OCI-LY1 (cell line): ENCODE data around the gene FBN1.

Experiments used
- EZH2 ChIP-seq: fragments of 200-600 bp; sonication (generic), shearing (Covaris generic); IDR thresholded peaks from 2 replicates; pipeline ENCODE4 v1.8.0; 2017; ENCODE audit warnings: borderline replicate concordance, mixed run types, mild to moderate bottlenecking, antibody characterized with exemption, low read length, moderate library complexity, mixed read lengths
- TF ChIP-seq, protein P1 (sequence below): fragments of 200-600 bp; sonication (generic), shearing (Covaris generic); IDR thresholded peaks from 2 replicates; pipeline ENCODE4 v1.5.1; 2017; ENCODE audit warnings: mild to moderate bottlenecking, antibody characterized with exemption, low read length, moderate library complexity, mixed read lengths

DNA sequence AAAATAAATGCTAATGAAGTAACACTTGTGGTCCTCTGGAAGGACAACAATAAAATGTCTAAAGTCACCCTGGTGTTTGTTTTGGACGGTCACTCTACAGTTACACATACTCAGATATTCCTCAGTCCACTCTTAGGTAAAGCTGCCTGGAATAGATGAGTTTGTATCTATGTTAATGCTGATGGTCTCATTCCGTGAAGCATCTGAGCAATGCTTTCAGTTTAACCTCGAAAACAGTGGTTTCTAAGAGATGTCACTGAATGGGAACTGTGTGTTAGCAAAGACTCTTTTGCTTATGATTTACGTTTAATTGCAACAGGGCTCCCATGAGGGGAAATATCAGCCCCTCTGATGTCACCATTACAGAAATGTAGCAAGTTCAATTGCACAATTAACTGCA lies 49.1 kb downstream of the FBN1 start:
- TF ChIP-seq EZH2: no peak
- TF ChIP-seq, protein P1, sequence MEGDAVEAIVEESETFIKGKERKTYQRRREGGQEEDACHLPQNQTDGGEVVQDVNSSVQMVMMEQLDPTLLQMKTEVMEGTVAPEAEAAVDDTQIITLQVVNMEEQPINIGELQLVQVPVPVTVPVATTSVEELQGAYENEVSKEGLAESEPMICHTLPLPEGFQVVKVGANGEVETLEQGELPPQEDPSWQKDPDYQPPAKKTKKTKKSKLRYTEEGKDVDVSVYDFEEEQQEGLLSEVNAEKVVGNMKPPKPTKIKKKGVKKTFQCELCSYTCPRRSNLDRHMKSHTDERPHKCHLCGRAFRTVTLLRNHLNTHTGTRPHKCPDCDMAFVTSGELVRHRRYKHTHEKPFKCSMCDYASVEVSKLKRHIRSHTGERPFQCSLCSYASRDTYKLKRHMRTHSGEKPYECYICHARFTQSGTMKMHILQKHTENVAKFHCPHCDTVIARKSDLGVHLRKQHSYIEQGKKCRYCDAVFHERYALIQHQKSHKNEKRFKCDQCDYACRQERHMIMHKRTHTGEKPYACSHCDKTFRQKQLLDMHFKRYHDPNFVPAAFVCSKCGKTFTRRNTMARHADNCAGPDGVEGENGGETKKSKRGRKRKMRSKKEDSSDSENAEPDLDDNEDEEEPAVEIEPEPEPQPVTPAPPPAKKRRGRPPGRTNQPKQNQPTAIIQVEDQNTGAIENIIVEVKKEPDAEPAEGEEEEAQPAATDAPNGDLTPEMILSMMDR: no peak
